GOT3 (cell line): Measurements from ENCODE around the gene WDR18.
"Not testable (repeated sequence)": the region's sequence is repeated elsewhere in the genome, so short reads cannot be mapped to it uniquely, and the experiment has no call there.

Experiments used
- DNase-seq: peaks from one replicate; lab custom pipeline; 2025; ENCODE audit warnings: mixed read lengths; lab: John Stamatoyannopoulos, UW

Gene WDR18

GRCh38 chr19:1019980-1020867 lies 36.1 kb downstream of the WDR18 start:
- DNase-seq = no peak

GRCh38 chr19:1020868-1021425 lies 36.8 kb downstream of the WDR18 start, which contains the start of gene TMEM259:
TSS of gene TMEM259 (minus strand) at chr19:1021123. CDS start at chr19:1020996, 127 bp downstream.
- DNase-seq = peak; percentile 91

- not testable (repeated sequence) for DNase-seq
These were observed 39.7 kb downstream of the WDR18 start for GRCh38 chr19:1023883-1024188.

- DNase-seq = not testable (repeated sequence)
These were observed 40.9 kb downstream of the WDR18 start for GRCh38 chr19:1025080-1025479.

GRCh38 chr19:1025960-1026782 lies 42.0 kb downstream of the WDR18 start, which contains the start of gene CNN2:
TSS of gene CNN2 (plus strand) at chr19:1026608. CDS start at chr19:1026662, 54 bp downstream.
- peak; percentile 19 for DNase-seq

GRCh38 chr19:1026783-1027649 lies 42.9 kb downstream of the WDR18 start:
- no peak for DNase-seq

- DNase-seq = no peak
These were observed 43.5 kb downstream of the WDR18 start for GRCh38 chr19:1027650-1028061.

- no peak for DNase-seq
These were observed 44.1 kb downstream of the WDR18 start for GRCh38 chr19:1028062-1028926.

GRCh38 chr19:1032264-1032867 lies 48.2 kb downstream of the WDR18 start:
- no peak for DNase-seq

- no peak for DNase-seq
These were observed 52.0 kb downstream of the WDR18 start for GRCh38 chr19:1035998-1036621.

- DNase-seq = no peak
These were observed 53.5 kb downstream of the WDR18 start for GRCh38 chr19:1037621-1038064.

GRCh38 chr19:1038978-1039645 lies 55.0 kb downstream of the WDR18 start:
- DNase-seq = no peak

- DNase-seq = peak; percentile 86
These were observed 55.7 kb downstream of the WDR18 start, which contains the start of gene ABCA7 for GRCh38 chr19:1039646-1040475. TSS of gene ABCA7 (plus strand) at chr19:1040107. CDS start at chr19:1041362, 1,255 bp downstream.

GRCh38 chr19:1040476-1041271 lies 56.5 kb downstream of the WDR18 start:
- peak; percentile 56 for DNase-seq

GRCh38 chr19:1041272-1041834 lies 57.2 kb downstream of the WDR18 start:
- DNase-seq = no peak

GRCh38 chr19:1041835-1042685 lies 57.9 kb downstream of the WDR18 start:
- peak; percentile 54 for DNase-seq
